Transverse colon (tissue), 4 donors: ENCODE measurements around the gene POU2F1.

ENCODE experiments used
- POLR2A ChIP-seq: fragments of 450-650 bp; IDR thresholded peaks from one replicate; pipeline ENCODE4 v1.6.1; 2016; ENCODE audit warnings: antibody characterized with exemption, mild to moderate bottlenecking, moderate library complexity
- POLR2AphosphoS5 ChIP-seq, 3 donors: sonication (generic); formaldehyde crosslinking; IDR thresholded peaks; one replicate each; pipeline ENCODE4 v1.6.1; 2016; ENCODE audit warnings: antibody characterized with exemption in 3 of 3
- TF ChIP-seq, protein P1 (sequence below), 5 experiments: fragments of 200-600 bp in 3 of 5; fragments of 450-650 bp in 2 of 5; sonication (generic) in 3 of 5; IDR thresholded peaks; 1 replicate in 2 of 5; 2 replicates in 3 of 5; pipeline ENCODE4 v1.5.1; 2016 to 2017; ENCODE audit warnings: antibody characterized with exemption in 5 of 5, inconsistent platforms in 3 of 5, mild to moderate bottlenecking in 2 of 5, moderate library complexity in 1 of 5

DNA sequence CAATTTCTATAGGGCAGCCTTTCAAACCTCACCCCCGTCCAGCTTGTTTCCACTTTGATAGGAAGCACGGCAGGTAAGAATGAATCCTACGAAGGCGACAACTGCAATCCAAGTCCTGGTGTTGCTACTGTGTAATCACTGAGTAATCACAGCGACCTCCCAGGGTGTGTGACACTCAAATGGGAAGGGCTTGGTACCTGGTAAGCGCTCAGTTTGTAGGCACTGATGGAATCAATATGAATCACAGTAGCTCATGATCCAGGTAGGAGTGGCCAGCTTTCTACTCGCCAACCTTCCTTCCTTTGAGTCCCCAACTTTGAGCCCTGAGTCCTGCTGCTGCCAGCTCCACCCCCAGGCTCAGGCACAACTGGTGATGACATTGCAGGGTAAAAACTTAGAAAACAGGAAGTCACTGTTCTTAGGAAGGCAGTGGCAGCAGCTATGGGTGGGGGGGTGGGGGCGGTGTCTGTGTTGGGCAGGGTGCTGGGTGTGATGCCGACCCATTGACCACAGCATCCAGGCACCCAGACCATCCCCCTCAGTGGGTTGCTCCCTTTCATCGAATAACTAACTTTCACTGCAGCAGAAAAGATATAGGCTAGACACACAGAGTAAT is 226.9 kb downstream of the POU2F1 start:
- TF ChIP-seq, protein P1, sequence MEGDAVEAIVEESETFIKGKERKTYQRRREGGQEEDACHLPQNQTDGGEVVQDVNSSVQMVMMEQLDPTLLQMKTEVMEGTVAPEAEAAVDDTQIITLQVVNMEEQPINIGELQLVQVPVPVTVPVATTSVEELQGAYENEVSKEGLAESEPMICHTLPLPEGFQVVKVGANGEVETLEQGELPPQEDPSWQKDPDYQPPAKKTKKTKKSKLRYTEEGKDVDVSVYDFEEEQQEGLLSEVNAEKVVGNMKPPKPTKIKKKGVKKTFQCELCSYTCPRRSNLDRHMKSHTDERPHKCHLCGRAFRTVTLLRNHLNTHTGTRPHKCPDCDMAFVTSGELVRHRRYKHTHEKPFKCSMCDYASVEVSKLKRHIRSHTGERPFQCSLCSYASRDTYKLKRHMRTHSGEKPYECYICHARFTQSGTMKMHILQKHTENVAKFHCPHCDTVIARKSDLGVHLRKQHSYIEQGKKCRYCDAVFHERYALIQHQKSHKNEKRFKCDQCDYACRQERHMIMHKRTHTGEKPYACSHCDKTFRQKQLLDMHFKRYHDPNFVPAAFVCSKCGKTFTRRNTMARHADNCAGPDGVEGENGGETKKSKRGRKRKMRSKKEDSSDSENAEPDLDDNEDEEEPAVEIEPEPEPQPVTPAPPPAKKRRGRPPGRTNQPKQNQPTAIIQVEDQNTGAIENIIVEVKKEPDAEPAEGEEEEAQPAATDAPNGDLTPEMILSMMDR (IDR thresholded peaks at IDR 0.05), result no peak
- peak in 2 of 3 donors; percentile 31 to 49 for TF ChIP-seq POLR2AphosphoS5 (IDR thresholded peaks at IDR 0.05)
- TF ChIP-seq POLR2A, result peak; percentile 41
